Astrocyte (in vitro differentiated cells and primary cell): Measurements from ENCODE around the gene CELF4. TPM values are rescaled to one million over a fixed set of nuclear protein-coding genes. Genes with fewer than 3 reads are reported as not detected.

ENCODE experiments used
- DNase-seq: peaks from one replicate; pipeline ENCODE4 v3.0.0-alpha.2; 2010; ENCODE audit warnings: low read depth
- FAIRE-seq: peaks from 2 replicates; lab custom pipeline; 2011; peaks lifted over from hg19 to GRCh38; lab: Jason Lieb, UNC
- H2AFZ ChIP-seq: 2 replicates; pipeline ENCODE4 v1.6.0; 2012; ENCODE audit warnings: low read depth, low read length, inconsistent platforms
- H3K27ac ChIP-seq: 2 replicates; pipeline ENCODE4 v1.5.1; 2011; ENCODE audit warnings: low read depth, low read length, inconsistent platforms
- H3K27me3 ChIP-seq: 2 replicates; pipeline ENCODE4 v1.6.0; 2011; ENCODE audit warnings: low read length, inconsistent platforms; ENCODE audit not compliant: insufficient read depth
- H3K36me3 ChIP-seq: 2 replicates; pipeline ENCODE4 v1.5.1; 2011; ENCODE audit warnings: low read length, inconsistent platforms; ENCODE audit not compliant: insufficient read depth
- H3K4me1 ChIP-seq: 2 replicates; pipeline ENCODE4 v1.5.1; 2011; ENCODE audit warnings: low read length, inconsistent platforms; ENCODE audit not compliant: insufficient read depth
- H3K4me2 ChIP-seq: 2 replicates; pipeline ENCODE4 v1.6.0; 2012; ENCODE audit warnings: low read length, inconsistent platforms
- H3K4me3 ChIP-seq: 2 replicates; pipeline ENCODE4 v1.5.1; 2011; ENCODE audit warnings: low read depth, mild to moderate bottlenecking, low read length, inconsistent platforms; ENCODE audit not compliant: insufficient read depth
- H3K79me2 ChIP-seq: 2 replicates; pipeline ENCODE4 v1.6.0; 2012; ENCODE audit warnings: mild to moderate bottlenecking, low read length, inconsistent platforms; ENCODE audit not compliant: insufficient read depth
- H3K9ac ChIP-seq: 2 replicates; pipeline ENCODE4 v1.6.0; 2012; ENCODE audit warnings: mild to moderate bottlenecking, low read length, inconsistent platforms
- H3K9me3 ChIP-seq: 2 replicates; pipeline ENCODE4 v1.5.1; 2012; ENCODE audit warnings: low read depth, mild to moderate bottlenecking, low read length, inconsistent platforms; ENCODE audit not compliant: insufficient read depth
- H4K20me1 ChIP-seq: 2 replicates; pipeline ENCODE4 v1.6.0; 2012; ENCODE audit warnings: low read length, inconsistent platforms; ENCODE audit not compliant: insufficient read depth
- H3K27ac Mint-ChIP-seq: one replicate; pipeline ENCODE4 v1.8.0; 2021; ENCODE audit warnings: mild to moderate bottlenecking, mixed read lengths; ENCODE audit not compliant: unreplicated experiment
- H3K27me3 Mint-ChIP-seq: one replicate; pipeline ENCODE4 v1.8.0; 2021; ENCODE audit warnings: low read depth, mixed read lengths; ENCODE audit not compliant: unreplicated experiment
- H3K36me3 Mint-ChIP-seq: one replicate; pipeline ENCODE4 v1.8.0; 2021; ENCODE audit warnings: low read depth, mixed read lengths; ENCODE audit not compliant: unreplicated experiment
- H3K4me1 Mint-ChIP-seq: one replicate; pipeline ENCODE4 v1.8.0; 2021; ENCODE audit warnings: low read depth, mixed read lengths; ENCODE audit not compliant: unreplicated experiment
- H3K4me3 Mint-ChIP-seq: one replicate; pipeline ENCODE4 v1.8.0; 2021; ENCODE audit warnings: mild to moderate bottlenecking, moderate library complexity, mixed read lengths; ENCODE audit not compliant: unreplicated experiment
- H3K9me3 Mint-ChIP-seq: one replicate; pipeline ENCODE4 v1.8.0; 2021; ENCODE audit warnings: mild to moderate bottlenecking, mixed read lengths; ENCODE audit not compliant: unreplicated experiment
- CTCF ChIP-seq: IDR thresholded peaks from 2 replicates; pipeline ENCODE4 v1.5.1; 2011; ENCODE audit warnings: low read depth, mild to moderate bottlenecking, inconsistent platforms, low read length, moderate library complexity; ENCODE audit not compliant: insufficient read depth
- EZH2 ChIP-seq: IDR thresholded peaks from 2 replicates; pipeline ENCODE4 v1.6.1; 2012; ENCODE audit warnings: mild to moderate bottlenecking, low read length, inconsistent platforms; ENCODE audit not compliant: insufficient read depth
- total RNA-seq: library from RNA; stranded (reverse); gene quantifications from 2 replicates; pipeline ENCODE4 v1.2.1, GENCODE V29; 2021

CELF4 gene
- total RNA-seq, 1 donor from 2014 or later: 0.16 TPM

- Histone ChIP-seq H3K36me3 (no peaks in the 10 kb centered on the region), H3K4me3 (no peak overlapping the region), H3K9ac (no peak overlapping the region), H3K79me2 (no peaks in the 10 kb centered on the region), H3K4me1 (no peaks in the 10 kb centered on the region), H4K20me1 (no peaks in the 10 kb centered on the region), H3K27ac (no peak overlapping the region), H3K9me3 (no peaks in the 10 kb centered on the region), H3K27me3 (peaks cover 5% of the 10 kb centered on the region), H3K4me2 (no peak overlapping the region), H2AFZ (no peak overlapping the region)
- DNase-seq: no peak
- H3K27ac Mint-ChIP-seq: no peak overlapping the region
- no peaks in the 10 kb centered on the region for H3K9me3 Mint-ChIP-seq
- no peaks in the 10 kb centered on the region for H3K4me1 Mint-ChIP-seq
- H3K4me3 Mint-ChIP-seq: no peak overlapping the region
- H3K27me3 Mint-ChIP-seq: peaks cover 74% of the 10 kb centered on the region
- no peaks in the 10 kb centered on the region for H3K36me3 Mint-ChIP-seq
- TF ChIP-seq CTCF (no peak), EZH2 (no peak)
- FAIRE-seq: no peak
Observed at GRCh38 chr18:37378336-37379010, 187.1 kb downstream of the CELF4 start.

GRCh38 chr18:37375181-37375580, 190.4 kb downstream of the CELF4 start:
- H3K4me3 Mint-ChIP-seq: no peak overlapping the region
- no peaks in the 10 kb centered on the region for H3K36me3 Mint-ChIP-seq
- Histone ChIP-seq H3K27me3 (peaks cover 5% of the 10 kb centered on the region), H3K27ac (no peak overlapping the region), H3K4me3 (no peak overlapping the region), H3K79me2 (no peaks in the 10 kb centered on the region), H3K4me2 (no peak overlapping the region), H4K20me1 (no peaks in the 10 kb centered on the region), H3K36me3 (no peaks in the 10 kb centered on the region), H3K9me3 (no peaks in the 10 kb centered on the region), H2AFZ (no peak overlapping the region), H3K4me1 (no peaks in the 10 kb centered on the region), H3K9ac (no peak overlapping the region)
- FAIRE-seq (no peak), DNase-seq (no peak)
- no peak overlapping the region for H3K27ac Mint-ChIP-seq
- no peaks in the 10 kb centered on the region for H3K4me1 Mint-ChIP-seq
- no peaks in the 10 kb centered on the region for H3K9me3 Mint-ChIP-seq
- peaks cover 83% of the 10 kb centered on the region for H3K27me3 Mint-ChIP-seq
- TF ChIP-seq CTCF: no peak
- TF ChIP-seq EZH2: no peak

- FAIRE-seq: no peak
- no peaks in the 10 kb centered on the region for H3K36me3 ChIP-seq
- H4K20me1 ChIP-seq: no peaks in the 10 kb centered on the region
- Mint-ChIP-seq H3K27ac (no peak overlapping the region), H3K4me3 (no peak overlapping the region), H3K9me3 (peaks cover 3% of the 10 kb centered on the region), H3K4me1 (peaks cover 5% of the 10 kb centered on the region), H3K36me3 (peaks cover 2% of the 10 kb centered on the region), H3K27me3 (peaks cover 79% of the 10 kb centered on the region)
- DNase-seq: no peak
- H3K4me1 ChIP-seq: no peaks in the 10 kb centered on the region
- no peaks in the 10 kb centered on the region for H3K9me3 ChIP-seq
- no peak overlapping the region for H3K27ac ChIP-seq
- peaks cover 1% of the 10 kb centered on the region for H3K27me3 ChIP-seq
- no peak overlapping the region for H3K9ac ChIP-seq
- TF ChIP-seq CTCF: no peak
- no peak for TF ChIP-seq EZH2
- no peak overlapping the region for H3K4me3 ChIP-seq
- no peak overlapping the region for H2AFZ ChIP-seq
- no peaks in the 10 kb centered on the region for H3K79me2 ChIP-seq
- no peak overlapping the region for H3K4me2 ChIP-seq
Observed at GRCh38 chr18:37368110-37368954, 197.3 kb downstream of the CELF4 start.
